GM23338 (cell line): ENCODE data around the gene TADA2A. TPM values are rescaled to one million over a fixed set of nuclear protein-coding genes. Genes with fewer than 3 reads are reported as not detected.
A peak's percentile ranks its signal among the peaks of the same experiment; 100 is the strongest.

ENCODE experiments used
- ATAC-seq: fragments of 200-7000 bp; cut with Tn5 transposase; 3 replicates; pipeline ENCODE4 v1.9.1; 2020
- DNase-seq: peaks from one replicate; pipeline ENCODE4 v3.0.0-alpha.2; 2015; ENCODE audit warnings: low spot score
- H2AFZ ChIP-seq: fragments of 200-600 bp; sonication (generic); 2 replicates; pipeline ENCODE4 v1.8.0; 2016; ENCODE audit warnings: antibody characterized with exemption, mild to moderate bottlenecking, moderate library complexity
- H3F3A ChIP-seq: fragments of 200-600 bp; sonication (generic); replicated peaks from 2 replicates; pipeline ENCODE4 v1.8.0; 2017; ENCODE audit warnings: antibody characterized with exemption, mixed run types, low read depth
- H3K27ac ChIP-seq: fragments of 200-600 bp; sonication (generic); 2 replicates; pipeline ENCODE4 v1.6.1; 2016; ENCODE audit warnings: low read depth
- H3K27me3 ChIP-seq: fragments of 200-600 bp; sonication (generic); 2 replicates; pipeline ENCODE4 v1.8.0; 2016; ENCODE audit warnings: mild to moderate bottlenecking, mixed run types, moderate library complexity; ENCODE audit not compliant: insufficient read depth
- H3K36me3 ChIP-seq: fragments of 200-600 bp; sonication (generic); 2 replicates; pipeline ENCODE4 v1.8.0; 2016; ENCODE audit warnings: mild to moderate bottlenecking; ENCODE audit not compliant: insufficient read depth
- H3K4me1 ChIP-seq: fragments of 200-600 bp; sonication (generic); 2 replicates; pipeline ENCODE4 v1.8.0; 2016; ENCODE audit warnings: mild to moderate bottlenecking, moderate library complexity; ENCODE audit not compliant: insufficient read depth
- H3K4me2 ChIP-seq: fragments of 200-600 bp; sonication (generic); 2 replicates; pipeline ENCODE4 v1.7.1; 2017; ENCODE audit warnings: mixed run types
- H3K4me3 ChIP-seq: fragments of 200-600 bp; sonication (generic); 2 replicates; pipeline ENCODE4 v1.6.1; 2016; ENCODE audit warnings: mixed run types
- H3K79me2 ChIP-seq: fragments of 200-600 bp; sonication (generic); replicated peaks from 2 replicates; pipeline ENCODE4 v1.8.0; 2017; ENCODE audit warnings: mild to moderate bottlenecking; ENCODE audit not compliant: insufficient read depth
- H3K9me2 ChIP-seq: fragments of 200-600 bp; sonication (generic); 2 replicates; pipeline ENCODE4 v1.8.0; 2017; ENCODE audit not compliant: insufficient read depth
- H4K20me1 ChIP-seq: fragments of 200-600 bp; sonication (generic); replicated peaks from 2 replicates; pipeline ENCODE4 v1.8.0; 2017; ENCODE audit warnings: mild to moderate bottlenecking; ENCODE audit not compliant: insufficient read depth
- H3K27ac Mint-ChIP-seq: 2 replicates; pipeline ENCODE4 v1.8.0; 2020; ENCODE audit warnings: inconsistent platforms, mild to moderate bottlenecking, moderate library complexity, mixed read lengths
- H3K27me3 Mint-ChIP-seq: 3 replicates; pipeline ENCODE4 v1.8.0; 2022; ENCODE audit warnings: low read depth, mild to moderate bottlenecking, moderate library complexity, mixed read lengths, inconsistent platforms; ENCODE audit not compliant: insufficient read depth, poor library complexity
- H3K36me3 Mint-ChIP-seq: 3 replicates; pipeline ENCODE4 v1.8.0; 2021; ENCODE audit warnings: low read depth, mild to moderate bottlenecking, inconsistent platforms, moderate library complexity, mixed read lengths
- H3K4me1 Mint-ChIP-seq: 3 replicates; pipeline ENCODE4 v1.8.0; 2020; ENCODE audit warnings: mild to moderate bottlenecking, inconsistent platforms, mixed read lengths
- H3K4me3 Mint-ChIP-seq: 3 replicates; pipeline ENCODE4 v1.8.0; 2021; ENCODE audit warnings: moderate library complexity, mild to moderate bottlenecking, inconsistent platforms, mixed read lengths
- H3K9me3 Mint-ChIP-seq: 3 replicates; pipeline ENCODE4 v1.8.0; 2020; ENCODE audit warnings: moderate library complexity, mild to moderate bottlenecking, inconsistent platforms, mixed read lengths
- CTCF ChIP-seq, 2 experiments: fragments of 200-600 bp in 1 of 2; sonication (generic) in 1 of 2; conservative IDR thresholded peaks; 2 replicates each; pipeline versions ENCODE4 v1.5.1 to v1.6.1; 2016 to 2017; ENCODE audit warnings: antibody characterized with exemption in 2 of 2, low read depth in 2 of 2, mild to moderate bottlenecking in 2 of 2, moderate library complexity in 1 of 2
- ETS1 ChIP-seq: IDR thresholded peaks from 2 replicates; pipeline ENCODE4 v1.6.1; 2016; ENCODE audit warnings: antibody characterized with exemption
- EZH2 ChIP-seq: fragments of 200-600 bp; sonication (generic); IDR thresholded peaks from one replicate; pipeline ENCODE4 v1.8.0; 2017; ENCODE audit warnings: antibody characterized with exemption, mild to moderate bottlenecking, low read depth; ENCODE audit not compliant: unreplicated experiment
- EZH2phosphoT487 ChIP-seq: fragments of 200-600 bp; sonication (generic); IDR thresholded peaks from one replicate; pipeline ENCODE4 v1.8.1; 2018; ENCODE audit warnings: antibody characterized with exemption; ENCODE audit not compliant: unreplicated experiment
- JUNB ChIP-seq: IDR thresholded peaks from one replicate; pipeline ENCODE4 v1.6.1; 2016; ENCODE audit warnings: antibody characterized with exemption; ENCODE audit not compliant: unreplicated experiment
- NANOG ChIP-seq: IDR thresholded peaks from 2 replicates; pipeline ENCODE4 v1.6.1; 2016; ENCODE audit warnings: antibody characterized with exemption, borderline replicate concordance
- POLR2AphosphoS5 ChIP-seq: IDR thresholded peaks from 2 replicates; pipeline ENCODE4 v1.6.1; 2016; ENCODE audit warnings: antibody characterized with exemption, low read depth
- ZNF114 ChIP-seq: fragments of 250-450 bp; sonication (Bioruptor Pico); IDR thresholded peaks from 2 replicates; pipeline ENCODE4 v1.5.0; 2020; ENCODE audit warnings: mild to moderate bottlenecking, moderate library complexity
- ZNF462 ChIP-seq: fragments of 250-450 bp; sonication (Bioruptor Pico); IDR thresholded peaks from 2 replicates; pipeline ENCODE4 v1.5.0; 2020; ENCODE audit warnings: mild to moderate bottlenecking, moderate library complexity
- polyA plus RNA-seq: library from polyadenylated mRNA; unstranded; fragments of >200 nt; fragmentation: Nextera tagmentation; extraction: Ambion mirVana; gene quantifications from 2 replicates; pipeline ENCODE4 v1.2.1, GENCODE V29; 2016
- total RNA-seq: library from RNA; depleted of rRNA; stranded (reverse); fragments of >200 nt; shearing (Covaris generic); gene quantifications from 2 replicates; pipeline ENCODE4 v1.2.3, GENCODE V29; 2014

Gene TADA2A
- total and polyA plus RNA-seq, 2 experiments from 2014 or later: 14.5 to 17.1 TPM

- H3K9me3 Mint-ChIP-seq: no peaks in the 10 kb centered on the region
- H2AFZ ChIP-seq: no peak overlapping the region
- no peaks in the 10 kb centered on the region; the same call in 1 of the 2 replicates for H4K20me1 ChIP-seq
- no peaks in the 10 kb centered on the region for H3F3A ChIP-seq
- no peak overlapping the region for H3K4me2 ChIP-seq
- H3K79me2 ChIP-seq: no peaks in the 10 kb centered on the region
- no peak overlapping the region for H3K27ac Mint-ChIP-seq
- peaks cover 26% of the 10 kb centered on the region for H3K36me3 ChIP-seq
- no peak for DNase-seq
- no peaks in the 10 kb centered on the region for H3K9me2 ChIP-seq
- peaks cover 23% of the 10 kb centered on the region for H3K4me1 Mint-ChIP-seq
- H3K27me3 ChIP-seq: no peaks in the 10 kb centered on the region
- peaks cover 3% of the 10 kb centered on the region for H3K27me3 Mint-ChIP-seq
- no peak for ATAC-seq
- peaks cover 14% of the 10 kb centered on the region for H3K4me1 ChIP-seq
- H3K4me3 Mint-ChIP-seq: no peak overlapping the region
- peak overlapping the region; percentile 35; the same call in 1 of the 2 replicates for H3K27ac ChIP-seq
- peaks cover 45% of the 10 kb centered on the region for H3K36me3 Mint-ChIP-seq
- no peak overlapping the region for H3K4me3 ChIP-seq
- no peak for TF ChIP-seq POLR2AphosphoS5
- TF ChIP-seq EZH2phosphoT487: no peak
- no peak for TF ChIP-seq JUNB
- no peak for TF ChIP-seq ZNF114 (CRISPR knock-in tag)
- no peak for TF ChIP-seq CTCF (conservative IDR thresholded peaks at IDR 0.05; ENCODE audit: low read depth in 2 of 2)
- no peak for TF ChIP-seq ZNF462 (CRISPR knock-in tag)
- TF ChIP-seq ETS1: no peak
- no peak for TF ChIP-seq NANOG
- no peak for TF ChIP-seq EZH2
Observed at GRCh38 chr17:37478187-37478586, 71.5 kb downstream of the TADA2A start.
